GM23248 (cell line): ENCODE results near the gene EXOC2.

Experiments used
- EZH2 ChIP-seq: fragments of 200-600 bp; sonication (generic); IDR thresholded peaks from 2 replicates; pipeline ENCODE4 v1.6.1; 2018; ENCODE audit warnings: antibody characterized with exemption, mild to moderate bottlenecking; ENCODE audit not compliant: insufficient read depth, poor library complexity, severe bottlenecking
- EZH2phosphoT487 ChIP-seq: fragments of 200-600 bp; sonication (generic); IDR thresholded peaks from 2 replicates; pipeline ENCODE4 v1.6.1; 2018; ENCODE audit warnings: antibody characterized with exemption, moderate library complexity, mild to moderate bottlenecking, low read depth; ENCODE audit not compliant: insufficient read depth

- TF ChIP-seq EZH2, result no peak
- TF ChIP-seq EZH2phosphoT487, result no peak
These were observed 189.2 kb downstream of the EXOC2 start for GRCh38 chr6:503610-504362.
